HG03097 (cell line): ENCODE measurements around the gene ZNF24.

Experiments used
- ATAC-seq: cut with Tn5 transposase; IDR thresholded peaks from one replicate; pipeline ENCODE4 v1.9.1; 2021; ENCODE audit not compliant: unreplicated experiment, low FRiP score

ZNF24 gene

GRCh38 chr18:35343936-35344735, at the start of gene ZNF24:
Gene ZNF24, minus strand, starts transcription at chr18:35344420. Its CDS starts 3,770 bp downstream, at chr18:35340650.
- ATAC-seq = peak; percentile 87

GRCh38 chr18:35393716-35394115, 49.5 kb upstream of the ZNF24 start:
- ATAC-seq = no peak

DNA sequence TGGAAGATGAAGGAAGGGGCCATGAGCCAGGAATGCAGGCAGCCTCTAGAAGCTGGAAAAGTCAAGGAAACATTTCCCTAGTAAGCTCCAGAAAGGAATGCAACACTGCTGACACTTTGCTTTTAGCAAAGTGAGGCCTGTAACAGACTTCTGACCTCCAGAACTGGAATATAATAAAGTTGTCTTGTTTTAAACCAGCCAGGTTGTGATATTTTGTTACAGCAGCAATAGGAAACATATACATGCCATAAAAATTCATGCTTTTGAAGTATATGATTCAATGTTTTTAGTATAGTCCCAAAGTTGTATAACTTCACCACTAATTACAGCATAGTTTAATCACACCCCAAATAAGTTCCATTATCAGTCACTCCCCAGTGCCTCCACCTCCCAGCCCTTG, 48.2 kb upstream of the ZNF24 start:
- no peak for ATAC-seq

DNA sequence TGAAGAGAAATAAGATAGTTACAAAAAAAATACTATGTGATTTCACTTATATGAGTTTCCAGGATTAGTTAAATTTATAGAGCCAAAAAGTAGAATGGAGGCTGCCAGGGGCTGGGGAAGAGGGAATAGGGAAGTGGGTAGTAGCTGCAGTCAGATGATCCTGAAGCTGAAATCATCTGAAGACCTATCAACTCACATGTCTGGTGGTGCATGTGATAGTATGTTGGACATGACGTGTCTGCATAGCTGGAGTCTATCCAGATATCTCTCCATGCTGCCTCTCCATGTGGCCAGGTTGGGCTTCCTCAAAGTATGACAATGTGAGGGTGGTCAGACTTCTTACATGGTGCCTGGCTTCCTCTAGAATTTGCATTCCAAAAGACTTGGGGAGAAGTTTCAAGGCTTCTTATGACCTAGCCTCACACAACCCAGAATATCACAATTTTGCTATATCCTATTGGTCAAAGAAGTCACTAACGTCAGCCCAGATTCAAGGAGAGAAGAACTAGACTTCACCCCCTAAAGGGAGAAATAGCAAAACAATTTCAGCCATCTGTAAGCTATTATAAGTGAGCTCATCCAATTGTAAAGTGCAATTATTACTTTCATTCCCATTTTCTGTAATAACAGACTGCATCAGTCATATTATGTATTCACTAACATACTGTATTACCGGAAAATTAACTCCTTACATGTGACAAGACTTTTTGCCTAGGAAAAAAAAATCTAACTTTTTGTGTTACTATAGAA, 46.9 kb upstream of the ZNF24 start:
- no peak for ATAC-seq

DNA sequence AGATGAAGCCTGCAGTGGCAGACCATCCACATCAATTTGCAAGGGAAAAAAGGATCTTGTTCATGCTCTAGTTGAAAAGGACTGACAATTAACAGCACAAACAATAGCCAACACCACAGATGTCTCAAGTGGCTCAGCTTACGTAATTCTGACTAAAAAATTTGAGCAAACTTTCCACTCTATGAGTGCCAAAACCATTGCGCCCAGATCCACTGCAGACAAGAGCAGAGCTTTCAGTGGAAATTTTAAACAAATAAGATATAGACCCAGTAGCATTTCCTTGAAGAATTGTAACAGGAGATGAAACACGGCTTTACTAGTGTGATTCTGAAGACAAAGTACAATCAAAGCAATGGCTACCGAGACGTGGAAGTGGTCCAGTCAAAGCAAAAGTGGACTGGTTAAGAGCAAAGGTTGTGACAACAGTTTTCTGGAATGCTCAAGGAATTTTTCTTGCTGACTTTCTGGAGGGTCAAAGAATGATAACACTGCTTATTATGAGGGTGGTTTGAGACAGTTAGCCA, 44.9 kb upstream of the ZNF24 start:
- no peak for ATAC-seq

DNA sequence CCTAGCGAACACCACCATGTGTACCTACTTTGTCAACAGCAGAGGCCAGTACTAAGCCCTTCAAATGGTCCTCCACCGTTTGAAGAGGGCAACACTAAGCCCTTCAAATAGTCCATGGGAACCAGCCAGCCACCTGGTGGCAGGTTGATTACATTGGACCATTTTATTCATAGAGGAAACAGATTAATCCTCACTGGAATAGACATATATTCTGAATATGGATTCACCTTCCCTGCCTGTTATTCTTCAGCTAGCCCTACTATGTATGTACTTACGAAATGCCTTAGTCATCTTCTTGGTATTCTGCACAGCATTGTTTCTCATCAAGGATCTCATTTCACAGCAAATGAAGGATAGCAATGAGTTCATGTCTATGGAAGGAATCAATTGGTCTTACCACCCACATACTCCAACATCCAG, 42.9 kb upstream of the ZNF24 start:
- no peak for ATAC-seq

DNA sequence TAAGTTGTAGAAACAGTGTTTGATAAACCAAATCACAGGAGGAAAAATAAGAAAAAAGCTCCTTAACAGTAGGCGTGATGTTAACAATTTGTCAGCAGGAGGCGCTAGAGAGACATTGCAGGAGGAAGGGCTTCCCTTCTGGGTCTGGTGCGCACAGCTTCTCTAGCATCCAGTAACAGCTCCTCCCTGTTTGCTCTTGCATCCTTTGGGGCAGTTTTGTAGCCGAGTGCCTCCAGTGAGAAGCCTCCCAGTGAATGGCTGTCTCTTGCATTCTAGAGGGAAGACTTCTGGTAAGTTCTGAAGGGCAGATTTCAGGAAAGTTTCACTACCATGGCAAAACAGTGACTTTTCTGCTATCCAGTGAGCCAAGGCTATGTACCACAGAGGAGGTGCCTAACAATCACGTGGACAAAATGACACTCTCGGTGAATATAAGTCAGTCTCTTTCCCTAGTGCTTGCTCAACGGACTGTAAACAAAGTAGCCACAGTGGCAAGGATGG, 42.4 kb upstream of the ZNF24 start:
- no peak for ATAC-seq

DNA sequence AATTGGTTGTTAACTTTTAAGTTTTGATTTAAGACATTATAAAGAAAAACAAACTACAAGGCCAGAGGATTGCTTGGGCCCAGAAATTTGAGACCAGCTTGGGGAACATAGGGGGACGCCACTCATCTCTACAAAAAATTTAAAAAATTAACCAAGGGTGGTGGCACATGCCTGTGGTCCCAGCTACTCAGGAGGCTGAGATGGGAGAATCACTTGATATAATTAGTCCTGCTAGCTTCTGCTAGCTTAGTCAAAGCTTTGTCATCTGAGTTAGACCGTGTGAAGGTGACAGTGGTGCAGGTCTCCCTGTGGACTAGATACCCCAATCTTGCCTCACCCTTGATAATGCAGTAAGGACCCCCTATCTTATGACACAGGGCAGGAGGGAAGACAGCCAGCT, 38.9 kb upstream of the ZNF24 start:
- ATAC-seq = no peak

DNA sequence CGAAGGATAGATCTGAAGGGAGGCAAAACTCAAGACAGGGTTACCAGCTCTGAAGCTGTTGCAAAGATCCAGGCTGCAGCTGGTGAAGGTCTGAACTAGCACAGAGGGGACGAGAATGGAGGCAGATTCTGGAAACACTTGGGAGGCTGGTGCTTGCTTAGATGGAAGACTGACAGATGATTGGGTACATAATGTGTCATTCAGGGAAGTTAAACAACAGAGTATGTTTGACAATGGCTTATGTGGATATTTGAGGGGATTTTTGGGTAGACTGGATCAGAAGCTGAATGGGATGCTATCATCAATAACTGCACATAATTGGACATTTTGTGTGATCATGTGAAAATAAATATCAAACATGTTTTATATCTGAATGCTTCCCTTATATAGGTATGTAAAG, 35.2 kb upstream of the ZNF24 start:
- no peak for ATAC-seq

- no peak for ATAC-seq
These were observed 34.3 kb upstream of the ZNF24 start for GRCh38 chr18:35378574-35378896.

DNA sequence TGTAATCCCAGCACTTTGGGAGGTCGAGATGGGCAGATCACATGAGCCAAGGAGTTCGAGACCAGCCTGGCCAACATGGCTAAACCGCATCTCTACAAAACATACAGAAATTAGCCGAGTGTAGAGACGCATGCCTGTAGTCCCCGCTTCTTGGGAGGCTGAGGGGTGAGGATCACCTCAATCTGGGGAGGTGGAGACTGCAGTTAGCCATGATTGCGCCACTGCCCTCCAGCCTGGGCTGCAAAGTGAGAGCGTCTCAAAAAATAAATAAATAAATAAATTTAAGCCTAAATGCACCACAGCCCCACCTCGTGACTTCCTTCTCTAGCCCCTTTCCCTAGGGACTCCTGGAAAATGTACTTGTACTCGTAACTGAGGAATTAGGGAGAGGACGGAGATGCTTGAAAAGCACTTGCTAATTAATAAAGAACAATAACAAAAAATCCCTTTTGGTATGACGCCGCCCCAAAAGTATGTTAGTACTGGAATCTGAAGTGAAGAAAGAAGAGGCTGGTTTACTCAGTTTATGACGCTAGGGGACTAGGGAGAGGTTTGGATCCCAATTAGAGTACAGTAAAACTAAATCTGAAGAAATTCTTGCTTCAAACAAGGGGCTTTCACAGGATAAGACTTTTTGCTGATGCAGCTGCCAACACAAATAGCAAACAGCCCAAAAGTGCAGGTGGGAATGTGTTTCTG, 33.8 kb upstream of the ZNF24 start:
- ATAC-seq = no peak

- ATAC-seq = peak; percentile 71
These were observed 32.8 kb upstream of the ZNF24 start, which contains the start of gene ZNF396 for GRCh38 chr18:35376742-35377695. Gene ZNF396, minus strand, starts transcription at chr18:35377337. Its CDS starts 3,045 bp downstream, at chr18:35374292.

DNA sequence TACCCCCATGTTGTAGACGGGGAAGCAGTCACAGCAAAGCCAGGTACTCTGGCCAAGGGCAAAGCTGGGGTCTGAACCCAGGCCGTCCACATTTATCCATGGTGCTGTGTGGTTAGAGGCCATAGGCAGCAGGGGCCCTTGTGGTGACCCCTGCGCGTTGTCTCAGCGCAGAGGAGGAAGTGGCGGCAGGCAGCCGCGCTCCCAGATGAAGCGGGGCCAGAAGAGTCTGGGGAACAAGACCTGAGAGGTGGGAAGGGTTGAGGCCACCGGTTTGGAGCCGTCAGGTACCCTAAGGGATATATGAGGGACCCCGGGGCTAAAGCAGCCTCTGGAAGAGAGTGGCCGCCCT, 32.1 kb upstream of the ZNF24 start:
- ATAC-seq = no peak

DNA sequence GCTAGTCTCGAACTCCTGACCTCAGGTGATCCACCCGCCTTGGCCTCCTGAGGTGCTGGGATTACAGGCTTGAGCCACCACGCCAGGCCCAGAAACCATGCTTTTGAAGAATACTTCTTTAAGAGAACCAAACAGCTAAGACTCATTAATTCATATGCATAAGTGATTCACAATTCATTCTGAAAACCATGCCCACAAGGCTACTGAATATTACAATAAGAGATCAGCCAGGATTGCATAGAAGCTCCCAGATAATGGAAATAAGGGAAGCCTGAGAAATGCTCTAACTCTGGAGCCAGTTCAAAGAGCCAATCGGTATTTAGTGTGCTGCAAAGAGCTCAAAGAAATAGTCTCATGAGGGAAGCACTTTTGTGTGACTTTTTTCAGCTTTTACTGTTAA, 30.5 kb upstream of the ZNF24 start:
- no peak for ATAC-seq

GRCh38 chr18:35371412-35372195, 27.4 kb upstream of the ZNF24 start:
- no peak for ATAC-seq

DNA sequence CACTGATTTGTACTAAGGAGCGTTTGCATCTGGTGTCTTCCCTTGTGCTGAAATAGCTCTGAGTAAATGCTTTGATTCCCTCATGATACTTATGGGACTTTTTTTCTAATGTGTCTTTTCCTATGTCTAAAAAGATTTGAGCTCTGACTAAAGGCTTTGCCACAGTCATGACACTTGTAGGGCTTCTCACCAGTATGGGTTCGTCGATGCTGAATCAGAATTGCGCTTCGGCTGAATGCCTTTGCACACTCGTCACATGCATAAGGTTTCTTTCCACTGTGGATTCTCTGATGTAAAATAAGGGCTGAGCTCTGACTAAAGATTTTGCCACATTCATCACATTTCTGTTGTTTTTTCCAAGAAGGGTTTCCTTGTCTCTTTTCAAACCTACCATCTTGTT, 24.9 kb upstream of the ZNF24 start:
- no peak for ATAC-seq

- no peak for ATAC-seq
These were observed 24.4 kb upstream of the ZNF24 start for GRCh38 chr18:35368595-35368994.

DNA sequence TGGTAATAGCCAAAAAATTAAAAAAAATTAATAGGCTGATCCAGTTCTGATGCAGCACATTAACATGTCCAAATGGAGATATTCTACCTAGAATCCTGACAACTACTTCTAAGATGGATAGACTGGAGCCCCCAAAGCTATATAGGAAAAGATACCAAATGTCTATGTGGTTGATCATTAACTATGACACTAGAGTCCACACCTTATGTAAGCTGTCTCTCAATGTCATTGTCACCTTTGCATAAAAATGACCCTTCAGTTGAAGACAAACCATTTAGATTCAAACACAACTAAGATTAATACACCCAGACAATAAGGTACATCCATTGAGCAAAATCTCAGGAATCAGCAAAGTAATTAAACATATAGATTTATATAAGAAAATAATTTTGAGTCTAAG, 18.3 kb upstream of the ZNF24 start:
- ATAC-seq = no peak
